GM19351 (cell line): ENCODE data around the gene CIRBP.

Experiments
- ATAC-seq: cut with Tn5 transposase; IDR thresholded peaks from one replicate; pipeline ENCODE4 v1.9.1; 2021; ENCODE audit warnings: mild to moderate bottlenecking, moderate library complexity; ENCODE audit not compliant: unreplicated experiment

CIRBP gene

GRCh38 chr19:1269065-1269477 lies at the start of gene CIRBP:
CIRBP (plus strand) TSS chr19:1269332; CDS start chr19:1270934, 1,602 bp downstream.
- peak; percentile 45 for ATAC-seq

GRCh38 chr19:1219786-1220476 lies 49.2 kb upstream of the CIRBP start:
- no peak for ATAC-seq

- no peak for ATAC-seq
Measured at GRCh38 chr19:1220477-1220930, 48.6 kb upstream of the CIRBP start.

GRCh38 chr19:1220976-1221903 lies 47.9 kb upstream of the CIRBP start:
- no peak for ATAC-seq

- no peak for ATAC-seq
Measured at GRCh38 chr19:1221904-1222255, 47.3 kb upstream of the CIRBP start.

- ATAC-seq = no peak
Measured at GRCh38 chr19:1222394-1222793, 46.7 kb upstream of the CIRBP start.

DNA sequence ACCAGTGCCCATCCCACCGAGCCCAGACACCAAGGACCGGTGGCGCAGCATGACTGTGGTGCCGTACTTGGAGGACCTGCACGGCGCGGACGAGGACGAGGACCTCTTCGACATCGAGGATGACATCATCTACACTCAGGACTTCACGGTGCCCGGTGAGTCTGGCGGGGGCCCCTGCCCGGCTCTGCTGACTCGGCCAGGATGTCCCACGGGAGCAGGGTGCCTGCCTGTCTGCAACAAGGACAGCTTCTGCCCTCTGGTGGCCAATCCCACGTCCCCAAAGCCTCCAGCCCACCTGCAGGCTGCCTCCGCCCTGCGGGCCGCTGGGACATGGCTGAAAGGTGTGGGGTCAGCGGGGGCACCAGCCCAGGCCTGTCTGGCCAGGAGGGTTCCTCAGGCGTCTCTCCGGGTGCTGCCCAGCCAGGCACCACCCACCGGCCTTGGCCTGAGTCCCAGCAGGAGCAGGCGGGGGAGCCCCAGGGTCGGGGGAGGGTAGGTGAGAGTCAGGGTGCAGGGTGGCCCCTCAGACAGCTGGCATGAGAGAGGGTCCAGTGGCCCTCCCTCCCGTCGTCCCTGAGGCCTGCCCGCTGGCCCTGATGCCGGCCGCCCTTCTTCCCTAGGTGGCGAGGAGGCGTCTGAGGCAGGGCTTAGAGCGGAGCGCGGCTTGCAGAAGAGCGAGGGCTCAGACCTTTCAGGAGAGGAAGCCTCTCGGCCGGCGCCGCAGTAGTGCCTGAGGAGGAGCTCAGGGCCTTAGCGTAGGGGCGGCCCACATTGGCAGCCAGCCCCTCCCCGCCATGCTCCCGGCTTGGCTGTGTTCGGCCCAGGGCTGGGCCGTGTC lies 45.9 kb upstream of the CIRBP start:
- no peak for ATAC-seq

DNA sequence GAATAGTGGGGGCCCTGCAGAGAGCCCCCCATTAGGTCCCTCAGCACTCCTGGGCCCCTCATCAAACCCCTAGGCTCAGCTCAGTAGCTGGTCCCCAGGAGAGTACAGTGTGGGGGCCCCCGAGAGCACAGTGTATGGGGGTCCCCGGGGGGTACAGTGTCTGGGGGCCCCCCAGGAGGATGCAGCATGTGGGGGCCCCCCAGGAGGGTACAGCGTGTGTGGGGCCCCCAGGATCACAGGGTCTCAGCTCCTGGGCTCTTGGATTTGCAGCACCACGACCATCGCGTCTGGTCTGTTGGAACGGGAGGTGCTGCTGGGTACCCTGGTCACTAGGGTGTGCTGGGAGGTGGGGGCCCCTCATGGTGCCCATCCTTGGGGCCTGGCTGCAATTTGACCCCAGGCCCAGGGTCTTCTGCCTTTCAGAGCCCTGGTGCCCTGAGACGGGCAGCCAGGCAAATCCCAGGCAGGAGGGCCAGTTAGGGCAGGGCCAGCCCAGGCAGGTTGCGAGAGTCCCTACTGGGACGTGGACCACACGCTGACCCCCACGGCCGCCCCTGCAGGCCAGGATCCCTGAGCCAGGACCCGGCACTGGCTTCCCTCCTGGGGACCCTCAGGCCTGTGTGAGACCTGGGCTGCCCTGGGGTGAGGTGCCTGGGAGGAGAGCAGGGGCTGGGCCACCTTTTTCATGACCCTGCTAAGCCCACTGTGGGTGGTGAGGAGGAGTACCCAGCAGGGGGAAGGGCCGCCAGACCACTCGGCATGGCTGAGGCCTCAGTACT lies 44.9 kb upstream of the CIRBP start:
- ATAC-seq = no peak

DNA sequence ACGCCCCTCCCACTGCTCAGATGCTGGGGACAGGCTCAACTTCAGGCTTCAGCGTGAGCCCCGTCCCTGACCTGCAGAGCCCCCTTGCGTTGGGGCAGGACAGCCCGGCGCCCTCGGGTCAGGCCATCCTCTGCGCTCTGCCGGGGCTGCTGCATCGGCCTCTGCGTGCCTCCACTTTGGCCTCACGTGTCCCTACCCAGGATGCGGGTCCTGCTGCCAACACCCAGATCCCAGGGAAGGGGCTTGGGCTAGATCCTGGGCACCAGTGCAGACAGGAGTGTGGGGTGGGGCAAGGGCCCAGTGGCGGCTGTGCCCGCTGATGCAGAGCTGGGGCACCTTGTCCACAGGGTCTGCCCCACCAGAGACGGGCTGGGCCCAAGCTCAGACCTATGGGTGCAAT lies 44.3 kb upstream of the CIRBP start:
- ATAC-seq = no peak

GRCh38 chr19:1225440-1226226 lies 43.5 kb upstream of the CIRBP start:
- ATAC-seq = no peak

DNA sequence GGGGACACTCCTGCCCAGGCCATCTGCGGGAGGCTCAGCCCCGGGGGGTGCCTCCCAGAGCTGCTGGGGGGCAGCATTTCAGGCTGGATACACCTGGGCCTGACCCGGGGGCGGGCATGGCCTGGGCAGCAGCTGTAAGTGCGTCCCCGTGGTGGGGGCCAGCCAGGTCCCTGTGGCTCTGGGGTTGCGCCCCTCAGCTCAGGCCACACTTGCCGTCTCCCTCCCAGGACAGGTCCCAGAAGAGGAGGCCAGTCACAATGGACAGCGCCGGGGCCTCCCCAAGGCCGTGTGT lies 43.0 kb upstream of the CIRBP start:
- no peak for ATAC-seq

- no peak for ATAC-seq
Measured at GRCh38 chr19:1226522-1227303, 42.4 kb upstream of the CIRBP start.

- no peak for ATAC-seq
Measured at GRCh38 chr19:1227304-1228054, 41.7 kb upstream of the CIRBP start.

DNA sequence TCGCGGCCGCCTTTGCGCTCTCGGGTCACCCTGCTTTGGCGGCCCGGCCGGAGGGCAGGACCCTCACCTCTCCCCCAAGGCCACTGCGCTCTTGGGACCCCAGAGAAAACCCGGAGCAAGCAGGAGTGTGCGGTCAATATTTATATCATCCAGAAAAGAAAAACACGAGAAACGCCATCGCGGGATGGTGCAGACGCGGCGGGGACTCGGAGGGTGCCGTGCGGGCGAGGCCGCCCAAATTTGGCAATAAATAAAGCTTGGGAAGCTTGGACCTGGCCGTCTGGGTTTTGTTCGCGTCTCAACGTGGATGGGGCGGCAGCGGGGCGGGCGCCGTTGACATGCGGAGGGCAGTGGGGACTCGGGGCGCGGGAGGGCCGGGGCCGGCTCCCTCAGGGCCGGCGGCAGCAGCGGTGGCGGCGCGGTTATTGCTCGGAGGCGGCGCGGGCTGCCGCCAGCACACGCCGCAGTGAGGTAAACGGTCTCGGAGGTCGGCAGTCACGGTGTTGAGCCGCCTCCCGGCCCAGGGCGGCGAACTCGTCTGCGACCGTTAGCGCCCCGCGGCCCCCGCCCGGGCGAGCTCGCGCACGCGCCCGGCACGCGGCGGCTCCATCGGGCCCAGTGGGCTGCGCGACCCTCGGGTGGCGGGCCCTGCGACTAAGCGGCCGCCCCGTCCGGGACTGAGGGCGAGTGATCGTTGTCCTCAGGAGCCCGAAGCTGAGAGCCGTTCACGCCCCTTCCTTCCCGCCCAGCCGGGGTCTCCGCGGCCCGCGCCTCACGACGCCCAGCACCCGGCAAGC lies 40.8 kb upstream of the CIRBP start:
- no peak for ATAC-seq

DNA sequence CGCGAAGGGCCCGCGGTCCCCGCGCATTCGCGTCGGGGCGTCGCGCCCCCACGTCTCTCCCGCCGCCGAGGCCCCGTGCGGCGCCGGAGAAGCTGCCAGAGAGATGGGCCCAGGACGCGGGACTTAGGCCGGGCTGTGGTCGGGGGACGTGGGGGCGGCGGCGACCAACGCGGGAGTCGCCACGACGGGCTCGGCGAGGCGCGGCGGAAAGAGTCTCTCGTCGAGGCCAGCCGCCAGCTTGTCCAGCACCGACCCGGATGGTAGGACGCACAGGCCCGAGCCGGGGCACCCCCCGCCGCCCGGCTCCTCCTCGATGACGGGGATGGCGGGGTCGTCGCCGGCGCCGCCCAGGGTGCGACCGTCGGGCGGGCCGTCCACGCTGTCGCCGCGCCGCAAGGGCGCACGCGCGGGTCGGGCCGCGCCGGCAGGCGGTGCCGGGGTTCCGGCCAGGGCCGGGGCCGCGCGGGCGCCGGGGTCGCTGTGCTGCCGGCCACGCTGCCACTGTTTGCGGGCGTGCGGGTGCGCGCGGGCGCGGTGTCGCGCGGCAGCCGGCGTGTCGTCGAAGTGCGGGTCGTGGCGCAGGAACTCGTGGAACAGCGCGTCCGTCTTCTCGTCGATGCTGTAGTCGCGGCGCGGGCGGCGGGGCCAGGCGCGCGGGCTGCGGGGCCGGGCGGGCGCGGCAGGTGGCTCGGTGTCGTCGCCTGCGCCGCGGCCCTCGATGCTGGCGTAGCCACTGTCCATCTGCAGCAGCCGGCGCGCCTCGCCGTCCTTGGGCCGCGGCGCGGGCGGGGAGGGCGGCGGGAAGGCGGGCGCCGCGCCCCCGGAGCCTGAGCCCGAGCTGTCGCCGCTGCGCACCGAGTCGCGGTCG lies 39.8 kb upstream of the CIRBP start:
- no peak for ATAC-seq

- ATAC-seq = no peak
Measured at GRCh38 chr19:1229924-1230782, 39.0 kb upstream of the CIRBP start.
